ENCODE data around the gene PPP2R3A. TPM values are rescaled to one million over a fixed set of nuclear protein-coding genes. Genes with fewer than 3 reads are reported as not detected.

PPP2R3A gene
- total RNA-seq, 1 experiment from 2014 or later, result not detected

DNA sequence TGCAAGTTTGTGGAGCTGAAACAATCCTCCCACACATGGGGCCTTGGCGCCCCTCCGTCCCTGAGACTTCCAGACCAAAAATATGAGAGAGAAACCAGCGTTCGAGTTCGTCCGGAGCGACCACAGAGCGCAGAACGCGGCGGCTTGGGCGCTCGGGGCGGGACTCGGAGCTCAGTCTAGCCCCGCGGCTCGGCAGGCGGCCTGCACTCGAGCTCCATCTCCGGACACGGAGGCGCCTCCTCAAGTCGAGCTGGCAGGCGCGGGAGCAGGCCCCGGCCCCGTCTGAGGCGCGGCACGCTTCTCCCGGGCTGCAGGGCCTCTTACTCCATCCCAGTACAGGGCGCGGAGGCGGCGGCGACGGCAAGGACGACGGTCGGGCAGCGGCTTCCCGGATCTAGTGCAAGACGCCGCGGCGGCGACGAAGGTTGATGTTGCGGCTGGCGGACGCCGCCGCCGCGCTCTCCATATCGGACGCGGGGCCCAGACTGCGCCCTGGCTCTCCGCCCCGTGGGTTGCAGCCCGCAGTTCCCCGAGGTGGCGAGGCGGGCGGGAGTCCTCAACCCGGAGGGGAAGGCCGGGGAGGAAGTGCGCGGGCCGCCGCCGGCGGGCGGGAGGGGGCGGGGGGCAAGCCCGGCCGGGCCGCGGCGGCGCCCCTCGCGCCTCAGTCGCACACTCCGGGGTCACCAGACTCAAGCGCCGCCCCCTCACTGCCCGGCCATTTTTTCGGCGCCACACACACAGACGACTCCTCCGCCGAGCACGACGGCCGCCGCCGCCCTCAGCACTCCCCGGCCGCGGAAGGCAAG lies 229.9 kb downstream of the PPP2R3A start:
- no peak overlapping the region for H2AFZ ChIP-seq (ENCODE audit: low read length)
- H3K4me1 ChIP-seq (ENCODE audit: low read length), result peaks cover 46% of the 10 kb centered on the region
- H3K9me3 ChIP-seq (ENCODE audit: low read length), result peaks cover 3% of the 10 kb centered on the region; the same call in 1 of the 2 replicates
- DNase-seq, result peak; percentile 93
- H3K4me3 ChIP-seq (ENCODE audit: low read length), result peak overlapping the region; percentile 92
- peak overlapping the region; percentile 89 for H3K27ac ChIP-seq (ENCODE audit: low read length)
- peak overlapping the region; percentile 97 for H3K4me2 ChIP-seq (ENCODE audit: low read depth, low read length, poor library complexity, severe bottlenecking)
- no peaks in the 10 kb centered on the region for H3K27me3 ChIP-seq (ENCODE audit: low read length)
- peak overlapping the region; percentile 98 for H3K9ac ChIP-seq (ENCODE audit: low read length)
- peaks cover 48% of the 10 kb centered on the region for H4K20me1 ChIP-seq (ENCODE audit: insufficient read depth, low read depth, low read length)
- H3K9me2 ChIP-seq (replicated peaks; ENCODE audit: insufficient read depth, low read length), result no peaks in the 10 kb centered on the region
- H3K36me3 ChIP-seq (ENCODE audit: insufficient read depth, low read length), result peaks cover 21% of the 10 kb centered on the region
- peaks cover 51% of the 10 kb centered on the region for H3K79me2 ChIP-seq (ENCODE audit: low read length)

DNA sequence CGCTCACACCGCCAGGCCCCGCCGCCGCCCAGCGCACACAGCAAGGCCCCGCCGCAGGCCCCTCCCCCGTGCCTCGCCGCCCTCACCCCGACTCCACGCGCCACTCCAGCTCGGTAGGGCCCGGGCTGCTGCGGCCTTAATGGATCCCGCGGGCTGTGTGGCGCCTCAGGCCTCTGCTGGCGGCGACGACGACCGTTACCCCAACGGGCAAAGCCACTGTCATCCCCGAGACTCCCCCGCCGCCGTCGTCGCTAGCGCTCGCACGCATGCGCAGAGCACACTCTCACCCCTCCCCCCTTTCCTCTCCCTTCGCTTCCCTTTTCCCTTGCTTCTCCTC lies 230.5 kb downstream of the PPP2R3A start, which contains the start of gene MSL2:
TSS of gene MSL2 (minus strand) at position 272 of the 337 bp plus-strand sequence. CDS start 1,222 bp downstream, outside the sequence.
- Histone ChIP-seq H2AFZ (ENCODE audit: low read length) (peak within 1 kb of the TSS; percentile 87), H3K9me3 (ENCODE audit: low read length) (peaks cover 3% of the 10 kb centered on the region; the same call in 1 of the 2 replicates), H3K9ac (ENCODE audit: low read length) (peak within 1 kb of the TSS; percentile 98), H3K27me3 (ENCODE audit: low read length) (no peaks in the 10 kb centered on the region), H3K4me3 (ENCODE audit: low read length) (peak within 1 kb of the TSS; percentile 92), H3K4me1 (ENCODE audit: low read length) (peaks cover 41% of the 10 kb centered on the region), H3K79me2 (ENCODE audit: low read length) (peaks cover 46% of the 10 kb centered on the region), H3K27ac (ENCODE audit: low read length) (peak within 1 kb of the TSS; percentile 89), H4K20me1 (ENCODE audit: insufficient read depth, low read depth, low read length) (peaks cover 43% of the 10 kb centered on the region), H3K4me2 (ENCODE audit: low read depth, low read length, poor library complexity, severe bottlenecking) (peak within 1 kb of the TSS; percentile 97), H3K36me3 (ENCODE audit: insufficient read depth, low read length) (peaks cover 17% of the 10 kb centered on the region), H3K9me2 (replicated peaks; ENCODE audit: insufficient read depth, low read length) (no peaks in the 10 kb centered on the region)
- DNase-seq, result no peak

DNA sequence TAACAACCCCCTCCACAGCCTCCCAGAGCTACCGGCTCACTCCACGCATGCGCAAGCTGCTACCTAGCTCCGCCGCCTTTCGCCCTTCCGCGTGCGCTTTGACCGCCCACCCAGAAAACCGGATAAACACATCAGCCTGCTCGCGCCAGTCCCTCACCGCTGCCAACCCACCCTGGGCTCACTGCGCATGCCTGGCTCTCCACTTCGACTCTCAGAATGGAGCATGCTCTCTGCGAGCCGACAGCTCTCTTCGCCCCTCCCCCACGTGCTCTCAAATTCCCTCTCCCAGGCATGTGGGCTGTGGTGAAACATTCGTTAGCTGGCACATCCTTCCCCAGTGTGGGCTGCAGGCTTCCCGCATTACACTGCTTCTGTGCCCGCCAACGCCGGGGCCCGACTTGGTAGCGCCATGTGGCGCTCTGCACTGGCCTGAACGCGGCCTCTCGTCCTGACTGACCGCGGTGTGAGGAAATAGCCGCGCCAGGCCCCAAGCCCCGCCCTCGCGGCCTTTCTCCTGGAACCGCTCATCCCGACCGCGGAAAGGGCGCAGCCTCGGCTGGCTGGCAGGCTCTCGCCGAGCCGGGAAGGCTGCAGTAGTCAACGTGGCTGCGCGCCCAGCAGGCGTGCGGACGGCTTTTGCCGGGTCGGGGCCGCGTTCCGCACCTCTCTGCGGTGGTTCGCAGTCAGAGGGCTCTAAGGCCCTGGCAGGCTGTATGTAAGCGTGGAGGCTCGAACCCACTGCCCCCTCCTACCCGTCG lies 231.1 kb downstream of the PPP2R3A start:
- Histone ChIP-seq H3K36me3 (ENCODE audit: insufficient read depth, low read length) (peaks cover 13% of the 10 kb centered on the region), H3K79me2 (ENCODE audit: low read length) (peaks cover 40% of the 10 kb centered on the region), H3K4me3 (ENCODE audit: low read length) (peak overlapping the region; percentile 92), H2AFZ (ENCODE audit: low read length) (peak overlapping the region; percentile 87), H3K9ac (ENCODE audit: low read length) (peak overlapping the region; percentile 98), H3K9me3 (ENCODE audit: low read length) (peaks cover 3% of the 10 kb centered on the region; the same call in 1 of the 2 replicates), H4K20me1 (ENCODE audit: insufficient read depth, low read depth, low read length) (peaks cover 37% of the 10 kb centered on the region), H3K27me3 (ENCODE audit: low read length) (no peaks in the 10 kb centered on the region), H3K4me1 (ENCODE audit: low read length) (peaks cover 38% of the 10 kb centered on the region), H3K4me2 (ENCODE audit: low read depth, low read length, poor library complexity, severe bottlenecking) (peak overlapping the region; percentile 97), H3K9me2 (replicated peaks; ENCODE audit: insufficient read depth, low read length) (no peaks in the 10 kb centered on the region), H3K27ac (ENCODE audit: low read length) (peak overlapping the region; percentile 89)
- DNase-seq, result peak; percentile 100

DNA sequence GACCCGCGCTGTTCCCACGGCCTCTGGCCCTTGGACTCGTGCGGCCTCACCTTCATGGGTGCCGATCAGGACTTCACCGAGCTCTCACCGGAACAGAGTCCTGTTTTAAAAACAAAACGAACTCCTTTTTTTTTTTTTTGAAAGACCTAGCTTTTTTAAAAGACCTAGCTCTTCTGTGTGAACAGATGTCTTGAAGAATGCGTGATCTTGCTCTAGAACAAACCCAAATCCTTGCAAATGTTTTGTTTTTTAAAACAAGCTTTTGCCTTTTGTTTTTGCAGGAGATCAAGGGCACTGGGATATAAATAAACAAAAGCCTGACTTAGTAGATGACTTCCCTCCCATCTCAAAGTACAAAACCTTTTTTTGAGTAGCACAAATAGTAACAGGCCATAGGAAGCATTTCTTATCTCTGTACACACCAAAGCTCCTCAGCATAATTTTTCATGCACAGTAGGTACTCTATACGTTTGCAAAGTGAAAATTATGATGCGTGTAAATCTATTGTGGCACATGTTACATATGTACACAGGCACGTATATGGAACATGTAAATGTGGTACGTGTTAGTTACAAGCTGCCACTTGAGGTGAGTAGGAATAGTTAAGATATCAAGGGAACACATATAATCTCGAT lies 231.7 kb downstream of the PPP2R3A start:
- Histone ChIP-seq H3K9ac (ENCODE audit: low read length) (peak overlapping the region; percentile 98), H4K20me1 (ENCODE audit: insufficient read depth, low read depth, low read length) (peaks cover 30% of the 10 kb centered on the region), H3K4me3 (ENCODE audit: low read length) (peak overlapping the region; percentile 92), H3K4me2 (ENCODE audit: low read depth, low read length, poor library complexity, severe bottlenecking) (peak overlapping the region; percentile 87), H3K27me3 (ENCODE audit: low read length) (no peaks in the 10 kb centered on the region), H3K79me2 (ENCODE audit: low read length) (peaks cover 33% of the 10 kb centered on the region), H3K9me2 (replicated peaks; ENCODE audit: insufficient read depth, low read length) (no peaks in the 10 kb centered on the region), H3K27ac (ENCODE audit: low read length) (peak overlapping the region; percentile 89), H3K9me3 (ENCODE audit: low read length) (peaks cover 3% of the 10 kb centered on the region; the same call in 1 of the 2 replicates), H3K4me1 (ENCODE audit: low read length) (peaks cover 31% of the 10 kb centered on the region), H3K36me3 (ENCODE audit: insufficient read depth, low read length) (peaks cover 8% of the 10 kb centered on the region), H2AFZ (ENCODE audit: low read length) (peak overlapping the region; percentile 87)
- DNase-seq, result peak; percentile 54

Small RNA genes lying within 50 kb of the gene (small RNA-seq; reads per million reads assigned to genes)
- gene AC092989.1, result not detected

Other genes with a start within 250 kb of the PPP2R3A start
- 18.4 and 47.1 TPM in 2 replicates for gene MSL2, start 230.6 kb downstream of the PPP2R3A start, total RNA-seq (2014; rRNA removed; shearing (Covaris generic); ENCODE audit: low replicate concordance)